Ovary (tissue), 9 donors: ENCODE data around the gene C19orf73. TPM values are rescaled to one million over a fixed set of nuclear protein-coding genes. Genes with fewer than 3 reads are reported as not detected.

Experiments used
- DNase-seq, 5 donors: peaks; one replicate each; pipeline ENCODE4 v3.0.0-alpha.2; 2019 to 2020
- H3K27ac ChIP-seq, 2 donors: fragments of 200-600 bp; one replicate each; pipeline versions ENCODE4 v1.5.1 to v1.8.0; 2019 to 2022
- H3K27me3 ChIP-seq: fragments of 200-600 bp; one replicate; pipeline ENCODE4 v1.8.0; 2022
- H3K36me3 ChIP-seq: fragments of 200-600 bp; sonication (generic); one replicate; pipeline ENCODE4 v1.5.1; 2019
- H3K4me1 ChIP-seq: one replicate; pipeline ENCODE4 v1.8.1; 2013; ENCODE audit warnings: mild to moderate bottlenecking, moderate library complexity; ENCODE audit not compliant: insufficient read depth
- H3K4me3 ChIP-seq: fragments of 200-600 bp; sonication (generic); one replicate; pipeline ENCODE4 v1.5.1; 2017
- H3K9me3 ChIP-seq, 2 donors: fragments of 200-600 bp in 1 of 2; sonication (generic) in 1 of 2; one replicate each; pipeline versions ENCODE4 v1.5.1 to v1.8.1; 2013 to 2019; ENCODE audit warnings: mild to moderate bottlenecking in 1 of 2, moderate library complexity in 1 of 2
- EP300 ChIP-seq: sonication (generic); formaldehyde crosslinking; IDR thresholded peaks from one replicate; pipeline ENCODE4 v1.6.1; 2017; ENCODE audit warnings: antibody characterized with exemption
- POLR2A ChIP-seq: fragments of 450-650 bp; IDR thresholded peaks from one replicate; pipeline ENCODE4 v1.6.1; 2017; ENCODE audit warnings: antibody characterized with exemption, mild to moderate bottlenecking, moderate library complexity
- WGBS, 3 donors: extraction: QIAGEN DNeasy Blood & Tissue Kit in 1 of 3; methylation state at CpG; one replicate each; pipeline versions ENCODE4 v1.1.5 to v1.1.7; 2013 to 2017; 5-methylcytosine and 5-hydroxymethylcytosine counted together
- intact Hi-C, 4 donors: fragments of 100-400 bp; cut with DNase I; formaldehyde crosslinking; loops; one replicate each; pipeline versions ENCODE4 v1.11.0 to v1.15.1; 2022 to 2023
- polyA plus RNA-seq, 2 donors: library from polyadenylated mRNA; stranded (reverse); fragments of 200-250 nt in 1 of 2; fragments of 350-450 nt in 1 of 2; fragmentation: Illumina TruSeq in 1 of 2; extraction: RNeasy Lipid Tissue Mini Kit (QIAGEN cat#74804) in 1 of 2; gene quantifications; one replicate each; pipeline ENCODE4 v1.2.3, GENCODE V29; 2013 to 2014
- total RNA-seq, 7 donors: library from RNA; depleted of rRNA in 2 of 7; stranded (reverse); fragments of >200 nt in 2 of 7; fragmentation: NEBNext Ultra II Directional in 3 of 7; extraction: Animal tissue kit (Norgen Biotek cat#: 25700) in 3 of 7; gene quantifications; one replicate each; pipeline versions ENCODE4 v1.1.0 to v1.2.4, GENCODE V29; 2016 to 2023
- TF ChIP-seq, protein P1 (sequence below), 3 donors: fragments of 450-650 bp in 2 of 3; fragments of 200-600 bp in 1 of 3; IDR thresholded peaks; one replicate each; pipeline versions ENCODE4 v1.5.1 to v1.8.0; 2016 to 2022; ENCODE audit warnings: antibody characterized with exemption in 3 of 3, mild to moderate bottlenecking in 1 of 3
- donor health status: DM: no; HTN: no; CAD: no; lungs with moderate emphysema.
- donor health status: DM: no; HTN: no; CAD: no.
- donor health status: Bipolar disorder and iron deficiency.
- donor health status: DM: yes; HTN: yes; CAD: no.
- donor health status: DM: no; HTN: no; CAD: no.
- donor health status: DM: yes; HTN: yes; CAD: no.

The C19orf73 gene
- total and polyA plus RNA-seq, 9 donors, result 0.42 to 1.5 (median 0.45) TPM; not detected in 4

DNA sequence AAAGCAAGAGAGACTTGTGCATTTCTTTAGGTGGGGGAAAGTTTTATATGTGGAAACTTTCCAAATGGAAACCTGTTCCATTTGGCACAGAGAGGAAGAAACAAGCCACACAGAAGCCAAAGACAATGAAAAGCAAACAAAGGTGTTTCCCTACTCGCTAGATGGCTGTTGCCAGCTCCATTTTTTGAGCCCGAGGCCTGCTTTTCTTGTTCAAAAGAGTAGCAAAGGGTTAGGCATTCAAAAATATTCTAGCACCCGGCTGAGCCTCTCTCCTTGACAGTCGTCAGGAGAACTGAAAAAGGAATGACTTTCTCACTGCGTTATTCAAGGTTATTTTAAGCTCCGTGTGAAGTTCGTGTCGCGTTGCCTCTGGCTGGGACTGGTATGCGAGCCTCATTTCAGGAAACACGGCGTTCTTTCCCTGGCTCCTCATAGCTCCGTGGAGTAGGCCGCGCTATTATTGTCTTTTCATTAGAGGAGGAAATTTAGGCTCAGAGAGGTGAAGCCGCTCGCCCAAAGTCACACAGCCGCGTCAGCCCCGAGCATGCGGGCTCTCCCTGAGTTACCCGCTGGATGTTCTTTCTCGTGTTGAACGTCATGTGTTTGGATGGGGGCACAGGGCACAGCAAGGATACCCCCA is 46.3 kb upstream of the C19orf73 start:
- Histone ChIP-seq H3K4me3 (no peak overlapping the region), H3K4me1 (no peaks in the 10 kb centered on the region), H3K27me3 (no peaks in the 10 kb centered on the region), H3K9me3 (no peaks in the 10 kb centered on the region), H3K36me3 (no peaks in the 10 kb centered on the region), H3K27ac (no peak overlapping the region)
- DNase-seq, result no peak
- intact Hi-C loops, result no loop called here
- 46 to 59% (median 57%) methylated on average over 24 of the region's 24 CpGs for WGBS, 3 donors
- TF ChIP-seq POLR2A, result no peak
- no peak for TF ChIP-seq EP300
- TF ChIP-seq, protein P1, sequence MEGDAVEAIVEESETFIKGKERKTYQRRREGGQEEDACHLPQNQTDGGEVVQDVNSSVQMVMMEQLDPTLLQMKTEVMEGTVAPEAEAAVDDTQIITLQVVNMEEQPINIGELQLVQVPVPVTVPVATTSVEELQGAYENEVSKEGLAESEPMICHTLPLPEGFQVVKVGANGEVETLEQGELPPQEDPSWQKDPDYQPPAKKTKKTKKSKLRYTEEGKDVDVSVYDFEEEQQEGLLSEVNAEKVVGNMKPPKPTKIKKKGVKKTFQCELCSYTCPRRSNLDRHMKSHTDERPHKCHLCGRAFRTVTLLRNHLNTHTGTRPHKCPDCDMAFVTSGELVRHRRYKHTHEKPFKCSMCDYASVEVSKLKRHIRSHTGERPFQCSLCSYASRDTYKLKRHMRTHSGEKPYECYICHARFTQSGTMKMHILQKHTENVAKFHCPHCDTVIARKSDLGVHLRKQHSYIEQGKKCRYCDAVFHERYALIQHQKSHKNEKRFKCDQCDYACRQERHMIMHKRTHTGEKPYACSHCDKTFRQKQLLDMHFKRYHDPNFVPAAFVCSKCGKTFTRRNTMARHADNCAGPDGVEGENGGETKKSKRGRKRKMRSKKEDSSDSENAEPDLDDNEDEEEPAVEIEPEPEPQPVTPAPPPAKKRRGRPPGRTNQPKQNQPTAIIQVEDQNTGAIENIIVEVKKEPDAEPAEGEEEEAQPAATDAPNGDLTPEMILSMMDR (IDR thresholded peaks at IDR 0.05), result no peak

DNA sequence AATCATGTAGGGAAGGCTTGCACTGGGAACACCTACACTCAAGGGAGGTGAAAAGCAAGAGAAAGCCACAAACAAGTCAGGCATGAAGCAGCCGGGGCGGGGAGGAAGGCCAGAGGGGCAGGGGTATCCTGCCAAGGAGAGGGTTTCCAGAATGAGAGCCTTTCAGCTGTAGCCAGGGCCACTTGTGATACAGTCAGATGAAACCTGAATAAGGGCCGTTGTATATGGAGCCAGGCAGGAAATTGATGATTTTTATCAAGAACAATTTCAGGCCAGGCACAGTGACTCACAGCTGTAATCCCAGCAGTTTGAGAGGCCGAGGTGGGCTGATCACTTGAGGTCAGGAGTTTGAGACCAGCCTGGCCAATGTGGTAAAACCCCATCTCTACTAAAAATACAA is 43.0 kb upstream of the C19orf73 start:
- intact Hi-C loops, result no loop called here
- TF ChIP-seq POLR2A, result no peak
- TF ChIP-seq EP300, result no peak
- TF ChIP-seq, protein P1 (IDR thresholded peaks at IDR 0.05), result no peak
- Histone ChIP-seq H3K27me3 (no peaks in the 10 kb centered on the region), H3K4me3 (no peak overlapping the region), H3K27ac (no peak overlapping the region), H3K36me3 (no peaks in the 10 kb centered on the region), H3K4me1 (peaks cover 3% of the 10 kb centered on the region), H3K9me3 (no peaks in the 10 kb centered on the region)
- 57 to 68% (median 66%) methylated on average over 4 of the region's 4 CpGs for WGBS, 3 donors
- DNase-seq, result no peak

DNA sequence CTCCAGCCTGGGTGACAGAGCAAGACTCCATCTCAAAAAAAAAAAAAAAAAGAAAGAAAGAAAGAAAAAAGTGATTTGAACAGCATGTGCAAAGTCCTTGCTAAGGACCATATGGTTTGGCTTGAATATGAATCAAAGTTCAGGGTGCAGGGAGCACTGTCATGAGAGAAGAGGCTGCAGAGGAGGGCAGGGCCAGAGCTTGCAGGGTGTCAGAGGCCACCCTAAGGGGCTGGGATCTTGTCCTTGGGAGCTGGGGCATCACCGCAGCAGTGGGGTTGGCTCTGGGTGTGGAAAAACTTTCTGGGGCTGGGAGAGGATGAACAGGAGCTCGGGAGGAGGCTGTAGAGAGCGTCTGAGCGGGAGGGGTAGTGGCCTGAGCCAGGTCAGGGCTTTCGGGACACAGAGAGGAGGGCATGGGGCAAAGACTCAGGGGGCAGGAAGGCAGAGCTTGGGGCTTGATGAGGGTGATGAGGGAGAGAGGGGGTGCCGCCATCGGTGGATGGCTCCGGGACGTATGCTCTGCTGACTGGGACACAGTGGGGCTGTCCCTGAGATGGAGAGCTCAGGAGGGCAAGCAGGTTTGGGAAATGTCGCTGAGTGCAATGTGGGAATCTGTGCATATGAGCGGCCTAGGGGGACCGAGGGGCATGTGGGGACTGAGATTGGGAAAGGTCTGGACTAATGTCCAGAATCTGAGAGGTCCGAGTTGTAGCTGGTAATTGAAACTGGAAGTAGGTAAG is 41.7 kb upstream of the C19orf73 start:
- Histone ChIP-seq H3K9me3 (no peaks in the 10 kb centered on the region), H3K27ac (no peak overlapping the region), H3K27me3 (no peaks in the 10 kb centered on the region), H3K4me3 (no peak overlapping the region), H3K4me1 (peaks cover 3% of the 10 kb centered on the region), H3K36me3 (no peaks in the 10 kb centered on the region)
- intact Hi-C loops, result no loop called here
- WGBS, 3 donors, result 92 to 93% (median 92%) methylated on average over 13 of the region's 13 CpGs
- no peak for DNase-seq
- TF ChIP-seq, protein P1 (IDR thresholded peaks at IDR 0.05), result no peak
- no peak for TF ChIP-seq EP300
- no peak for TF ChIP-seq POLR2A

DNA sequence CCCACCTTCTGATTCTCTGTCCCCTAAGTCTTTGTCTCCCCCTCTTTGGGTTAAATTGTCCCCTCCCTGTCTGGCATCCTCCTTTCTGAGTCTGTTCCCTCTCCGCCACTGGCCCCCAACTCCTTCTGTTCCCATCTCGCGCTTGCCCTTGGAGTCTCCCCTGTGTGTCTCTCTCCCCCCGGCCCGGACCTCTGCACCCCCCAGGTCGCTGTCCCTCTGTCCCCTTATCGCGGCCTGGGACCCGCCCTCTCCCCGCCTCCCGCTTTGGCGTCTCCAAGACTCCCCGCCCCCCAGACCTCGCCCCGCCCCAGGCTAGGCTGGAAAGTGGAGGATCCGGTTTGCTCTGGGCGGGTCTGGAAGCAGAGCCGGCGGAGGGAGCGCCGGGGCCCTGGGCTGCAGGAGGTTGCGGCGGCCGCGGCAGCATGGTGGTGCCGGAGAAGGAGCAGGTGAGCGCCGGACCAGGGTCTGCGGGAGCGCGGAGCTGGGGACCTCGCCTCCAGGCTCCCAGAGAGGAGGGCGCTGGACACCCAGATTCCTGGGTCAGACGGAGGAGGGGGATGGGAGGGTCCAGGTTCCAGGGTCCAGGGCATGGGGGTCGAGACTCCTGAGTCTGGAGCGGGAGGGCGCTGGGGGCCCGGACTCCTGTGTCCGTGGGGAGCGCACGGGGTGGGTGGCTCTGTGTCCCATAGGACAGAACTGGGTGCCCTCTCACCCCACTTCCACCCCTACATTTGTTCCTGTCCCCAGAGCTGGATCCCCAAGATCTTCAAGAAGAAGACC is 38.7 kb upstream of the C19orf73 start, which contains the start of gene TRPM4:
Gene TRPM4 (plus strand): TSS at position 348 of the 780 bp plus-strand sequence. CDS start 75 bp downstream, at position 423.
- H3K27ac ChIP-seq, result no peak within 1 kb of the TSS
- intact Hi-C loops, result no loop called here
- H3K4me1 ChIP-seq, result peaks cover 3% of the 10 kb centered on the region
- no peaks in the 10 kb centered on the region for H3K27me3 ChIP-seq
- 1 to 2% (median 1%) methylated on average over 25 to 41 of the region's 41 CpGs for WGBS, 3 donors
- DNase-seq, result peak; percentile 30 to 78 (median 74)
- H3K9me3 ChIP-seq, result no peaks in the 10 kb centered on the region
- TF ChIP-seq, protein P1 (IDR thresholded peaks at IDR 0.05), result no peak
- TF ChIP-seq POLR2A, result no peak
- no peaks in the 10 kb centered on the region for H3K36me3 ChIP-seq
- H3K4me3 ChIP-seq, result peak within 1 kb of the TSS; percentile 58
